Astrocyte (in vitro differentiated cells and primary cell): Measurements from ENCODE around the gene CD40. TPM values are rescaled to one million over a fixed set of nuclear protein-coding genes. Genes with fewer than 3 reads are reported as not detected.
A peak's percentile ranks its signal among the peaks of the same experiment; 100 is the strongest.
"Not testable (repeated sequence)": the region's sequence is repeated elsewhere in the genome, so short reads cannot be mapped to it uniquely, and the experiment has no call there.

Experiments used
- DNase-seq: peaks from one replicate; pipeline ENCODE4 v3.0.0-alpha.2; 2010; ENCODE audit warnings: low read depth
- FAIRE-seq: peaks from 2 replicates; lab custom pipeline; 2011; peaks lifted over from hg19 to GRCh38; lab: Jason Lieb, UNC
- H2AFZ ChIP-seq: 2 replicates; pipeline ENCODE4 v1.6.0; 2012; ENCODE audit warnings: low read depth, low read length, inconsistent platforms
- H3K27ac ChIP-seq: 2 replicates; pipeline ENCODE4 v1.5.1; 2011; ENCODE audit warnings: low read depth, low read length, inconsistent platforms
- H3K27me3 ChIP-seq: 2 replicates; pipeline ENCODE4 v1.6.0; 2011; ENCODE audit warnings: low read length, inconsistent platforms; ENCODE audit not compliant: insufficient read depth
- H3K36me3 ChIP-seq: 2 replicates; pipeline ENCODE4 v1.5.1; 2011; ENCODE audit warnings: low read length, inconsistent platforms; ENCODE audit not compliant: insufficient read depth
- H3K4me1 ChIP-seq: 2 replicates; pipeline ENCODE4 v1.5.1; 2011; ENCODE audit warnings: low read length, inconsistent platforms; ENCODE audit not compliant: insufficient read depth
- H3K4me2 ChIP-seq: 2 replicates; pipeline ENCODE4 v1.6.0; 2012; ENCODE audit warnings: low read length, inconsistent platforms
- H3K4me3 ChIP-seq: 2 replicates; pipeline ENCODE4 v1.5.1; 2011; ENCODE audit warnings: low read depth, mild to moderate bottlenecking, low read length, inconsistent platforms; ENCODE audit not compliant: insufficient read depth
- H3K79me2 ChIP-seq: 2 replicates; pipeline ENCODE4 v1.6.0; 2012; ENCODE audit warnings: mild to moderate bottlenecking, low read length, inconsistent platforms; ENCODE audit not compliant: insufficient read depth
- H3K9ac ChIP-seq: 2 replicates; pipeline ENCODE4 v1.6.0; 2012; ENCODE audit warnings: mild to moderate bottlenecking, low read length, inconsistent platforms
- H3K9me3 ChIP-seq: 2 replicates; pipeline ENCODE4 v1.5.1; 2012; ENCODE audit warnings: low read depth, mild to moderate bottlenecking, low read length, inconsistent platforms; ENCODE audit not compliant: insufficient read depth
- H4K20me1 ChIP-seq: 2 replicates; pipeline ENCODE4 v1.6.0; 2012; ENCODE audit warnings: low read length, inconsistent platforms; ENCODE audit not compliant: insufficient read depth
- H3K27ac Mint-ChIP-seq: one replicate; pipeline ENCODE4 v1.8.0; 2021; ENCODE audit warnings: mild to moderate bottlenecking, mixed read lengths; ENCODE audit not compliant: unreplicated experiment
- H3K27me3 Mint-ChIP-seq: one replicate; pipeline ENCODE4 v1.8.0; 2021; ENCODE audit warnings: low read depth, mixed read lengths; ENCODE audit not compliant: unreplicated experiment
- H3K36me3 Mint-ChIP-seq: one replicate; pipeline ENCODE4 v1.8.0; 2021; ENCODE audit warnings: low read depth, mixed read lengths; ENCODE audit not compliant: unreplicated experiment
- H3K4me1 Mint-ChIP-seq: one replicate; pipeline ENCODE4 v1.8.0; 2021; ENCODE audit warnings: low read depth, mixed read lengths; ENCODE audit not compliant: unreplicated experiment
- H3K4me3 Mint-ChIP-seq: one replicate; pipeline ENCODE4 v1.8.0; 2021; ENCODE audit warnings: mild to moderate bottlenecking, moderate library complexity, mixed read lengths; ENCODE audit not compliant: unreplicated experiment
- H3K9me3 Mint-ChIP-seq: one replicate; pipeline ENCODE4 v1.8.0; 2021; ENCODE audit warnings: mild to moderate bottlenecking, mixed read lengths; ENCODE audit not compliant: unreplicated experiment
- EZH2 ChIP-seq: IDR thresholded peaks from 2 replicates; pipeline ENCODE4 v1.6.1; 2012; ENCODE audit warnings: mild to moderate bottlenecking, low read length, inconsistent platforms; ENCODE audit not compliant: insufficient read depth
- total RNA-seq: library from RNA; stranded (reverse); gene quantifications from 2 replicates; pipeline ENCODE4 v1.2.1, GENCODE V29; 2021
- TF ChIP-seq, protein P1 (sequence below): IDR thresholded peaks from 2 replicates; pipeline ENCODE4 v1.5.1; 2011; ENCODE audit warnings: low read depth, mild to moderate bottlenecking, inconsistent platforms, low read length, moderate library complexity; ENCODE audit not compliant: insufficient read depth

The CD40 gene
- total RNA-seq, 1 donor from 2014 or later: 2.3 TPM

DNA sequence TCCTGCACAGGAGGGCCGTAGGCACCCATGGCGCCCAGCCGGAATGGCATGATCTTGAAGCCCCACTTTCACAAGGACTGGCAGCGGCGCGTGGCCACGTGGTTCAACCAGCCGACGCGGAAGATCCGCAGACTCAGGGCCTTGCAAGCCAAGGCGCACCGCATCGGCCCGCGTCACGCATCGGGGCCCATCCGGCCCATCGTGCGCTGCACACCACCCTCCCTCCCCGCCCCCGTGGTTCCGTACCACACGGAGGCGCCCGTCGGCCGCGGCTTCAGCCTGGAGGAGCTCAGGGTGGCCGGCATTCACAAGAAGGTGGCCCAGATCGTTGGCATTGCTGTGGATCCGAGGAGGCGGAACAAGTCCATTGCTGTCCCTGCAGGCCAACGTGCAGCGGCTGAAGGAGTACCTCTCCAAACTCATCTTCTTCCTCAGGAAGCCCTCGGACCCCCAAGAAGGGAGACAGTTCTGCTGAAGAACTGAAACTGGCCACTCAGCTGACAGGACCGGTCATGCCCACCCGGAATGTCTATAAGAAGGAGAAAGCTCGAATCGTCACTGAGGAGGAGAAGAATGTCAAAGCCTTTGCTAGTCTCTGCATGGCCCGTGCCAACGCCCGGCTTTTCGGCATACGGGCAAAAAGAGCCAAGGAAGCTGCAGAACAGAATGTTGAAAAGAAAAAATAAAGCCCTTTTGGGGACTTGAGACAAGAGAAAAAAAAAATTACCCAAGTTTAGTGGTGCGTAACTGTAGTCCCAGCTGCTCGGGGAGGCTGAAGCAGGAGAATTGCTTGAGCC is 18.4 kb upstream of the CD40 start:
- Histone ChIP-seq H4K20me1 (no peaks in the 10 kb centered on the region), H3K27ac (no peak overlapping the region), H3K4me1 (no peaks in the 10 kb centered on the region), H3K9me3 (no peaks in the 10 kb centered on the region), H3K4me2 (peak overlapping the region; percentile 26), H3K36me3 (no peaks in the 10 kb centered on the region), H3K9ac (no peak overlapping the region), H2AFZ (no peak overlapping the region), H3K79me2 (no peaks in the 10 kb centered on the region), H3K27me3 (peaks cover 31% of the 10 kb centered on the region), H3K4me3 (no peak overlapping the region)
- TF ChIP-seq, protein P1, sequence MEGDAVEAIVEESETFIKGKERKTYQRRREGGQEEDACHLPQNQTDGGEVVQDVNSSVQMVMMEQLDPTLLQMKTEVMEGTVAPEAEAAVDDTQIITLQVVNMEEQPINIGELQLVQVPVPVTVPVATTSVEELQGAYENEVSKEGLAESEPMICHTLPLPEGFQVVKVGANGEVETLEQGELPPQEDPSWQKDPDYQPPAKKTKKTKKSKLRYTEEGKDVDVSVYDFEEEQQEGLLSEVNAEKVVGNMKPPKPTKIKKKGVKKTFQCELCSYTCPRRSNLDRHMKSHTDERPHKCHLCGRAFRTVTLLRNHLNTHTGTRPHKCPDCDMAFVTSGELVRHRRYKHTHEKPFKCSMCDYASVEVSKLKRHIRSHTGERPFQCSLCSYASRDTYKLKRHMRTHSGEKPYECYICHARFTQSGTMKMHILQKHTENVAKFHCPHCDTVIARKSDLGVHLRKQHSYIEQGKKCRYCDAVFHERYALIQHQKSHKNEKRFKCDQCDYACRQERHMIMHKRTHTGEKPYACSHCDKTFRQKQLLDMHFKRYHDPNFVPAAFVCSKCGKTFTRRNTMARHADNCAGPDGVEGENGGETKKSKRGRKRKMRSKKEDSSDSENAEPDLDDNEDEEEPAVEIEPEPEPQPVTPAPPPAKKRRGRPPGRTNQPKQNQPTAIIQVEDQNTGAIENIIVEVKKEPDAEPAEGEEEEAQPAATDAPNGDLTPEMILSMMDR: no peak
- TF ChIP-seq EZH2: peak; percentile 71
- Mint-ChIP-seq H3K4me1 (no peaks in the 10 kb centered on the region), H3K27ac (no peak overlapping the region), H3K36me3 (no peaks in the 10 kb centered on the region), H3K4me3 (peak overlapping the region; percentile 45), H3K27me3 (peaks cover 34% of the 10 kb centered on the region), H3K9me3 (peaks cover 3% of the 10 kb centered on the region)
- FAIRE-seq (no peak), DNase-seq (no peak)

DNA sequence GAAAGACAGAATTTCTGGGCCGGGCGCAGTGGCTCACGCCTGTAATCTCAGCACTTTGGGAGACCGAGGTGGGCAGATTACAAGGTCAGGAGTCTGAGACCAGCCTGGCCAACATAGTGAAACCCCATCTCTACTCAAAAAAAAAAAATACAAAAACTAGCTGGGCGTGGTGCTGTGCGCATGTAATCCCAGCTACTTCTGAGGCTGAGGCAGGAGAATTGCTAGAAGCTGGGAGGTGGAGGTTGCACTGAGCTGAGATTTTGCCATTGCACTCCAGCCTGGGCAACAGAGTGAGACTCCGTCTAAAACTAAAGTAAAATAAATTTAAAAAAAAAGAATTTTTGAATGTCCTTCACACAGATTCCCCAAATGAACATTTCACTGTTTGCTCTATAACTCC is 17.7 kb upstream of the CD40 start:
- not testable (repeated sequence) for H3K9me3 Mint-ChIP-seq, H3K4me3 ChIP-seq, H3K79me2 ChIP-seq, H2AFZ ChIP-seq, H3K4me1 ChIP-seq, H3K4me2 ChIP-seq, H3K9ac ChIP-seq, H3K36me3 ChIP-seq, H3K27ac ChIP-seq, H3K27ac Mint-ChIP-seq, H3K36me3 Mint-ChIP-seq, H3K9me3 ChIP-seq, DNase-seq, H4K20me1 ChIP-seq, FAIRE-seq, H3K4me3 Mint-ChIP-seq, H3K4me1 Mint-ChIP-seq
- H3K27me3 ChIP-seq: peaks cover 33% of the 10 kb centered on the region
- peaks cover 36% of the 10 kb centered on the region for H3K27me3 Mint-ChIP-seq

DNA sequence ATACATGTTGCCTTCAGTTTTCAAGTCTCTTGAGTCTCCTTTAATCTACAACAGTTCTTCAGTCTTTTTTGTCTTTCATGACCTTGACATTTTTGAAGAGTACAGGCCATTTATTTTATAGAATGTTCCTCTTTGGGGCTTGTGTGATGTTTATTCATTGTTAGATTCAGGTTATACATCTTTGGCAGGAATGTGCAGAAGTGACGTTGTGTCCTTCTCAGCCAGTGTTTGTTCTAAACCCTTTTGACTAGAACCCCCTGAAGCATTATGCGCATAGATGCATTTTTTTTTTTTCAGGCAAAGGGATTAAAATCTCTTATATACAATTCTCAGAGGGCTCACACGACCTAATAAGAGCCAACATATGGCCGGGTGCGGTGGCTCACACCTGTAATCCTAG is 17.1 kb upstream of the CD40 start:
- Mint-ChIP-seq H3K36me3 (no peaks in the 10 kb centered on the region), H3K27me3 (peaks cover 36% of the 10 kb centered on the region), H3K4me3 (no peak overlapping the region), H3K9me3 (peaks cover 3% of the 10 kb centered on the region), H3K27ac (no peak overlapping the region), H3K4me1 (no peaks in the 10 kb centered on the region)
- H3K9me3 ChIP-seq: no peaks in the 10 kb centered on the region
- no peak for TF ChIP-seq EZH2
- TF ChIP-seq, protein P1: no peak
- H3K4me2 ChIP-seq: no peak overlapping the region
- DNase-seq (no peak), FAIRE-seq (no peak)
- H3K27me3 ChIP-seq: peaks cover 37% of the 10 kb centered on the region
- no peaks in the 10 kb centered on the region for H3K4me1 ChIP-seq
- H4K20me1 ChIP-seq: no peaks in the 10 kb centered on the region
- no peak overlapping the region for H3K9ac ChIP-seq
- H3K4me3 ChIP-seq: no peak overlapping the region
- no peak overlapping the region for H2AFZ ChIP-seq
- H3K79me2 ChIP-seq: no peaks in the 10 kb centered on the region
- H3K27ac ChIP-seq: no peak overlapping the region
- no peaks in the 10 kb centered on the region for H3K36me3 ChIP-seq
